ENCODE results near the gene ASPSCR1.

Gene ASPSCR1

GRCh38 chr17:81998691-81999438 lies 21.4 kb downstream of the ASPSCR1 start:
- ChIA-PET POLR2A (interaction anchor here (0.6 kb wide), 1 partner anchor 921 kb away, joined by 5 read pairs; no protein-coding TSS in a partner anchor), CTCF (no interaction called here)
- peaks cover 0 to 11% (median 3%) of the 10 kb centered on the region in 4 experiments for H3K36me3 ChIP-seq (ENCODE audit: control insufficient read depth in 4 of 4, insufficient read depth in 4 of 4, low read length in 3 of 4)
- 95% methylated on average over 7 of the region's 14 CpGs for WGBS (ENCODE audit: insufficient coverage)
- H3K4me3 ChIP-seq (ENCODE audit: control insufficient read depth in 1 of 7, extremely low read depth in 1 of 7, insufficient read depth in 4 of 7, low read depth in 2 of 7, low read length in 6 of 7), result no peak overlapping the region
- H3K27me3 ChIP-seq (replicated peaks in 2 of 5; ENCODE audit: control insufficient read depth in 4 of 5, insufficient read depth in 5 of 5, low read length in 4 of 5), result no peaks in the 10 kb centered on the region
- H3K9me3 ChIP-seq (ENCODE audit: control extremely low read depth in 1 of 5, control insufficient read depth in 4 of 5, insufficient read depth in 2 of 5, low read depth in 1 of 5, low read length in 4 of 5), result no peaks in the 10 kb centered on the region
- no peak for DNase-seq
- no peak overlapping the region for H3K27ac ChIP-seq (ENCODE audit: insufficient read depth in 1 of 2, low read depth in 1 of 2, low read length in 2 of 2, poor library complexity in 1 of 2, severe bottlenecking in 2 of 2)
- H3K4me1 ChIP-seq (ENCODE audit: control extremely low read depth in 1 of 4, control insufficient read depth in 4 of 4, insufficient read depth in 4 of 4, low read length in 3 of 4), result no peaks in the 10 kb centered on the region

DNA sequence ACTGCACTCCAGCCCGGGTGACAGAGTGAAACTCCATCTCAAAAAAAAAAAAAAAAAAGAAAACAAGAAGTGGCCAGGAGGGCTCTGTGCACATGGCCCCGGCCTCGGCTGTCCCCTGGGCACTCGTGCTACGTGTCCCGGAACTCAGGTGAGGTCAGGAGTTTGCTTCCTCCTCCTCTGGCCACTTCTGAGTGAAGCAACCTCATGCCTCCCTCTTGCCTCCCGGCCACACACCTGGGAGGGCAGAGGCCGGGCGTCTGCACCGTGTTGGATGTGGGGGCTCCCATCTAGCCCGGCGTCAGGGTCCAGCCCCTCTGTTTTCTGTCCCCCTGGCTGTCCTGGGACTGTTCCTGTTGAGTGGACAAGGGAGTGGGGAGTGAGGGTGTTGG lies 22.2 kb downstream of the ASPSCR1 start:
- WGBS (ENCODE audit: insufficient coverage), result 100% methylated on average over 2 of the region's 12 CpGs
- Histone ChIP-seq H3K36me3 (ENCODE audit: control insufficient read depth in 4 of 4, insufficient read depth in 4 of 4, low read length in 3 of 4) (peaks cover 0 to 10% (median 3%) of the 10 kb centered on the region in 4 experiments), H3K4me3 (ENCODE audit: control insufficient read depth in 1 of 7, extremely low read depth in 1 of 7, insufficient read depth in 4 of 7, low read depth in 2 of 7, low read length in 6 of 7) (no peak overlapping the region), H3K9me3 (ENCODE audit: control extremely low read depth in 1 of 5, control insufficient read depth in 4 of 5, insufficient read depth in 2 of 5, low read depth in 1 of 5, low read length in 4 of 5) (no peaks in the 10 kb centered on the region), H3K27ac (ENCODE audit: insufficient read depth in 1 of 2, low read depth in 1 of 2, low read length in 2 of 2, poor library complexity in 1 of 2, severe bottlenecking in 2 of 2) (no peak overlapping the region), H3K27me3 (replicated peaks in 2 of 5; ENCODE audit: control insufficient read depth in 4 of 5, insufficient read depth in 5 of 5, low read length in 4 of 5) (no peaks in the 10 kb centered on the region), H3K4me1 (ENCODE audit: control extremely low read depth in 1 of 4, control insufficient read depth in 4 of 4, insufficient read depth in 4 of 4, low read length in 3 of 4) (no peaks in the 10 kb centered on the region)
- CTCF ChIA-PET, result no interaction called here
- POLR2A ChIA-PET, result no interaction called here
- DNase-seq, result no peak

- no peaks in the 10 kb centered on the region for H3K9me3 ChIP-seq (ENCODE audit: control extremely low read depth in 1 of 5, control insufficient read depth in 4 of 5, insufficient read depth in 2 of 5, low read depth in 1 of 5, low read length in 4 of 5)
- WGBS (ENCODE audit: insufficient coverage), result 92% methylated on average over 32 of the region's 36 CpGs
- POLR2A ChIA-PET, result no interaction called here
- CTCF ChIA-PET, result no interaction called here
- H3K4me1 ChIP-seq (ENCODE audit: control extremely low read depth in 1 of 4, control insufficient read depth in 4 of 4, insufficient read depth in 4 of 4, low read length in 3 of 4), result peaks cover 0 to 4% (median 0%) of the 10 kb centered on the region in 4 experiments
- no peaks in the 10 kb centered on the region for H3K27me3 ChIP-seq (replicated peaks in 2 of 5; ENCODE audit: control insufficient read depth in 4 of 5, insufficient read depth in 5 of 5, low read length in 4 of 5)
- H3K4me3 ChIP-seq (ENCODE audit: control insufficient read depth in 1 of 7, extremely low read depth in 1 of 7, insufficient read depth in 4 of 7, low read depth in 2 of 7, low read length in 6 of 7), result no peak overlapping the region
- H3K36me3 ChIP-seq (ENCODE audit: control insufficient read depth in 4 of 4, insufficient read depth in 4 of 4, low read length in 3 of 4), result peaks cover 0 to 10% (median 3%) of the 10 kb centered on the region in 4 experiments
- DNase-seq, result no peak
- no peak overlapping the region for H3K27ac ChIP-seq (ENCODE audit: insufficient read depth in 1 of 2, low read depth in 1 of 2, low read length in 2 of 2, poor library complexity in 1 of 2, severe bottlenecking in 2 of 2)
These were observed 22.8 kb downstream of the ASPSCR1 start for GRCh38 chr17:81999976-82000802.

DNA sequence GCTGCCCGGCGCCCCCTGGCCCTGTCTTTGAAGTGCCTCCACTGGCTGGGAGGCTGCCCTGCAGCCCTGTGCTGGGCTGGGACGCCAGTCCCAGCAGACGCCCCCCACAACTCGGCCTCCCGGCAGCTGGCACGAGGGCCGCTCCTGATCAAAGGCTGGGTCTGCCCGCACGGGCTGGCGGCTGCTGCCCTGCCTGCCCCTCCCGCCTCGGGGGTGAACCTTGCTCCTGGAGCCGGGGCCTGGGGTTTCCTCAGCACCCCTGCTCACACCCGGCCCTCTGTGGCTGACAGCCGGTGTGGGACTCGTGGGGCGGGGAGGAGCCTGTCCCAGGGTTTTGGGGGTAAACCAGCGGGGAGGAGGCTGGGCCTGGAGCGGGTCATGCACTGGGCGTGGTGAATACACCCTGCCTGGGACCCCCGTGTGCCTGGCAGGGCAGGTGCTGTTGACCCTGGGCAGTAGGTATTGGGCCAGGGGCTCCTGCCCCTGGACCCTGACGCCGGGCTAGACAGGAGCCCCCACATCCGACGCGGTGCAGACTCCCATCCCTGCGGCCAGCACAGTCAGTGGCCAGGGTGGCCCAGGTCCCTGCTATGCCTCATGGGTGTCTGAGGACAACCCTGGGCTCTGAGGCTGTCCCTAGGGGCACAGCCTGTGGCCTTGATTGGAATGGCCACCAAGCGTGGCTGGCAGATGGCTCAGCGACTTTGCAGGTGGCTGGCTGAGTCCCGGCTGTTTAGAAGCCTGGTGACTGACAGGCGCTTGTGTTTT lies 23.6 kb downstream of the ASPSCR1 start:
- H3K36me3 ChIP-seq (ENCODE audit: control insufficient read depth in 4 of 4, insufficient read depth in 4 of 4, low read length in 3 of 4), result peaks cover 0 to 10% (median 3%) of the 10 kb centered on the region in 4 experiments
- peaks cover 0 to 6% (median 0%) of the 10 kb centered on the region in 4 experiments for H3K4me1 ChIP-seq (ENCODE audit: control extremely low read depth in 1 of 4, control insufficient read depth in 4 of 4, insufficient read depth in 4 of 4, low read length in 3 of 4)
- ChIA-PET POLR2A (no interaction called here), CTCF (interaction anchor here (0.9 kb wide), 1 partner anchor 10 kb away, joined by 3 read pairs; no protein-coding TSS in a partner anchor)
- no peak overlapping the region for H3K27ac ChIP-seq (ENCODE audit: insufficient read depth in 1 of 2, low read depth in 1 of 2, low read length in 2 of 2, poor library complexity in 1 of 2, severe bottlenecking in 2 of 2)
- no peaks in the 10 kb centered on the region for H3K27me3 ChIP-seq (replicated peaks in 2 of 5; ENCODE audit: control insufficient read depth in 4 of 5, insufficient read depth in 5 of 5, low read length in 4 of 5)
- H3K9me3 ChIP-seq (ENCODE audit: control extremely low read depth in 1 of 5, control insufficient read depth in 4 of 5, insufficient read depth in 2 of 5, low read depth in 1 of 5, low read length in 4 of 5), result no peaks in the 10 kb centered on the region
- no peak overlapping the region for H3K4me3 ChIP-seq (ENCODE audit: control insufficient read depth in 1 of 7, extremely low read depth in 1 of 7, insufficient read depth in 4 of 7, low read depth in 2 of 7, low read length in 6 of 7)
- no peak for DNase-seq
- WGBS (ENCODE audit: insufficient coverage), result 97% methylated on average over 26 of the region's 32 CpGs

DNA sequence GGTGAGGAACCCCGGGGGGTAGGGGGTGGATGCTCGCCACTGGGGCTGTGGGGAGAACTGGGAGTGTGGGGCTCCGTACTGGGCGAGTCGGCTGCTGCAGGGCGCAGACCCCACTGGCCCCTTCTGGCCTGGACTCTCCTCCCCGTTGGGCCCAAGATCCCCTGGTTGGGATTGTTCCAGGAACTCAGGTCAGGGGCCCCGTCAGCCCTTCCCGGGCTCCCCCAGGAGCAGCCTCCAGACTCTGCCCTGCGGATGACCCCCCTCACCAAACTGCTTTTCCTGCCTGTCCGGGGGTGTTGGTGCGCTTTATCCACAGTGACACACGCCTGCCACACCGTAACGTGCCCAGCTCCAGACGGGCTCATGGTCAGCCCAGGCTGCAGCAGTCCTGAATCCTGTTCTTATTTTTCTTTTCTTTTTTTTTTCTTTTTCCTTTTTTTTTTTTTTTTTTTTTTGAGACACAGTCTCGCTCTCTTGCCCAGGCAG lies 24.2 kb downstream of the ASPSCR1 start:
- ChIA-PET POLR2A (no interaction called here), CTCF (interaction anchor here (0.9 to 1.4 kb wide), 3 partner anchors 9 to 42 kb away, joined by 3 read pairs; no protein-coding TSS in a partner anchor)
- Histone ChIP-seq H3K4me3 (ENCODE audit: control insufficient read depth in 1 of 7, extremely low read depth in 1 of 7, insufficient read depth in 4 of 7, low read depth in 2 of 7, low read length in 6 of 7) (no peak overlapping the region), H3K27me3 (replicated peaks in 2 of 5; ENCODE audit: control insufficient read depth in 4 of 5, insufficient read depth in 5 of 5, low read length in 4 of 5) (no peaks in the 10 kb centered on the region), H3K4me1 (ENCODE audit: control extremely low read depth in 1 of 4, control insufficient read depth in 4 of 4, insufficient read depth in 4 of 4, low read length in 3 of 4) (peaks cover 0 to 6% (median 0%) of the 10 kb centered on the region in 4 experiments), H3K9me3 (ENCODE audit: control extremely low read depth in 1 of 5, control insufficient read depth in 4 of 5, insufficient read depth in 2 of 5, low read depth in 1 of 5, low read length in 4 of 5) (no peaks in the 10 kb centered on the region), H3K36me3 (ENCODE audit: control insufficient read depth in 4 of 4, insufficient read depth in 4 of 4, low read length in 3 of 4) (peaks cover 0 to 6% (median 3%) of the 10 kb centered on the region in 4 experiments), H3K27ac (ENCODE audit: insufficient read depth in 1 of 2, low read depth in 1 of 2, low read length in 2 of 2, poor library complexity in 1 of 2, severe bottlenecking in 2 of 2) (no peak overlapping the region)
- DNase-seq, result no peak
- 85% methylated on average over 9 of the region's 17 CpGs for whole genome bisulfite sequencing (ENCODE audit: insufficient coverage)

GRCh38 chr17:82003411-82004381 lies 26.3 kb downstream of the ASPSCR1 start:
- peaks cover 0 to 6% (median under 1%) of the 10 kb centered on the region in 4 experiments for H3K4me1 ChIP-seq (ENCODE audit: control extremely low read depth in 1 of 4, control insufficient read depth in 4 of 4, insufficient read depth in 4 of 4, low read length in 3 of 4)
- H3K9me3 ChIP-seq (ENCODE audit: control extremely low read depth in 1 of 5, control insufficient read depth in 4 of 5, insufficient read depth in 2 of 5, low read depth in 1 of 5, low read length in 4 of 5), result no peaks in the 10 kb centered on the region
- H3K36me3 ChIP-seq (ENCODE audit: control insufficient read depth in 4 of 4, insufficient read depth in 4 of 4, low read length in 3 of 4), result peaks cover 0 to 3% (median 0%) of the 10 kb centered on the region in 4 experiments
- H3K4me3 ChIP-seq (ENCODE audit: control insufficient read depth in 1 of 7, extremely low read depth in 1 of 7, insufficient read depth in 4 of 7, low read depth in 2 of 7, low read length in 6 of 7), result no peak overlapping the region
- H3K27me3 ChIP-seq (replicated peaks in 2 of 5; ENCODE audit: control insufficient read depth in 4 of 5, insufficient read depth in 5 of 5, low read length in 4 of 5), result no peaks in the 10 kb centered on the region
- ChIA-PET CTCF (interaction anchor here (1.0 to 1.7 kb wide), 2 partner anchors 17 to 36 kb away, joined by 3 read pairs; no protein-coding TSS in a partner anchor), POLR2A (no interaction called here)
- 98% methylated on average over 35 of the region's 53 CpGs for WGBS (ENCODE audit: insufficient coverage)
- no peak overlapping the region for H3K27ac ChIP-seq (ENCODE audit: insufficient read depth in 1 of 2, low read depth in 1 of 2, low read length in 2 of 2, poor library complexity in 1 of 2, severe bottlenecking in 2 of 2)
- no peak for DNase-seq

All from common myeloid progenitor, CD34-positive (primary cell).